Heart left ventricle (tissue), 13 donors: ENCODE data around the gene SH3PXD2A.

Experiments used
- POLR2A ChIP-seq, 2 donors: fragments of 450-650 bp; IDR thresholded peaks; one replicate each; pipeline ENCODE4 v1.6.1; 2017; ENCODE audit warnings: antibody characterized with exemption in 2 of 2, mild to moderate bottlenecking in 2 of 2, moderate library complexity in 2 of 2
- TF ChIP-seq, protein P1 (sequence below), 12 donors: fragments of 200-600 bp; sonication (generic) in 4 of 12; IDR thresholded peaks; one replicate each; pipeline versions ENCODE4 v1.5.0 to v1.8.0; 2018 to 2022; ENCODE audit warnings: antibody characterized with exemption in 12 of 12, mild to moderate bottlenecking in 5 of 12
- donor health status: ischemic (EF 13 %, LVEDD 7.1; RV severe dilation, severe dysfunction).
- donor health status: DM: no; HTN: yes; CAD: no.
- donor health status: DM: no; HTN: no; CAD: no.
- donor health status: ischemic (EF 25% LVEDD 6.9; RV normal size, moderate dysfunction).
- donor health status: ischemic (EF 25% LVEDD 5.7; RV mildly dilated, moderate dysfunction).
- donor health status: ischemic (EF 35%, LVEDD 5.7; RV mildly dilated, moderate dysfunction).
- donor health status: nonischemic (EF 11% LVEDD 7.7; RV severe dilation, severe dysfunction).
- donor health status: DM: yes; HTN: yes; CAD: no.
- donor health status: PGD.
- donor health status: ischemic (EF 29% LVEDD 5.4; RV normal size, mild dysfunction).
- donor health status: nonischemic (EF 23%, LVEDD 6.1; RV moderate dilation, normal function).

DNA sequence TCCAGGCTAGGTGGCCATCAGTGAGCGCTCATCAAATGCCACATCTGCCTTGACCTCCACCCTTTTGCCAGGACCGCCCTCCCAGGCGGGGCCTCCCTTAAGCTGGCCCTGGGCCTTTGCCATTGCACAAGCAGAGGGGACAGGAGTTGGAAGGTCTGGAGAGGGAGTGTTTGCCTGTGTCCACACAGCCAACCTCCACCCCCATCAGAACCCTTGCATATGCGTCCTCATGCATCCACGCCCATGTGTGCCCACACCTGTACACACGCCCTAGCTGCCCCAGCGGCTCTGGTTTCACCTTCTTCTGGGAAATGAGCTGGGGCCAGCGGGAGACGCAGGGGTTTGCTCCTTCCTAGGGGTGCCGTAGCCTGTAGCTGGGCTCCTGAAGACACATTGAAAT is 297.9 kb downstream of the SH3PXD2A start:
- TF ChIP-seq, protein P1, sequence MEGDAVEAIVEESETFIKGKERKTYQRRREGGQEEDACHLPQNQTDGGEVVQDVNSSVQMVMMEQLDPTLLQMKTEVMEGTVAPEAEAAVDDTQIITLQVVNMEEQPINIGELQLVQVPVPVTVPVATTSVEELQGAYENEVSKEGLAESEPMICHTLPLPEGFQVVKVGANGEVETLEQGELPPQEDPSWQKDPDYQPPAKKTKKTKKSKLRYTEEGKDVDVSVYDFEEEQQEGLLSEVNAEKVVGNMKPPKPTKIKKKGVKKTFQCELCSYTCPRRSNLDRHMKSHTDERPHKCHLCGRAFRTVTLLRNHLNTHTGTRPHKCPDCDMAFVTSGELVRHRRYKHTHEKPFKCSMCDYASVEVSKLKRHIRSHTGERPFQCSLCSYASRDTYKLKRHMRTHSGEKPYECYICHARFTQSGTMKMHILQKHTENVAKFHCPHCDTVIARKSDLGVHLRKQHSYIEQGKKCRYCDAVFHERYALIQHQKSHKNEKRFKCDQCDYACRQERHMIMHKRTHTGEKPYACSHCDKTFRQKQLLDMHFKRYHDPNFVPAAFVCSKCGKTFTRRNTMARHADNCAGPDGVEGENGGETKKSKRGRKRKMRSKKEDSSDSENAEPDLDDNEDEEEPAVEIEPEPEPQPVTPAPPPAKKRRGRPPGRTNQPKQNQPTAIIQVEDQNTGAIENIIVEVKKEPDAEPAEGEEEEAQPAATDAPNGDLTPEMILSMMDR (IDR thresholded peaks at IDR 0.05), result no peak
- no peak for TF ChIP-seq POLR2A (IDR thresholded peaks at IDR 0.05)
